ENCODE data around the gene SCYL2. TPM values are rescaled to one million over a fixed set of nuclear protein-coding genes. Genes with fewer than 3 reads are reported as not detected.
A peak's percentile ranks its signal among the peaks of the same experiment; 100 is the strongest.
"Not testable (repeated sequence)": the region's sequence is repeated elsewhere in the genome, so short reads cannot be mapped to it uniquely, and the experiment has no call there.

SCYL2 gene
- total and polyA plus RNA-seq, 3 experiments from 2014 or later = 18.8 to 40.1 (median 31.8) TPM

- Histone ChIP-seq H3K4me1 (ENCODE audit: insufficient read depth, low read length) (no peaks in the 10 kb centered on the region), H3K4me3 (ENCODE audit: low read length) (no peak overlapping the region), H3K36me3 (ENCODE audit: insufficient read depth, low read length) (peaks cover 4% of the 10 kb centered on the region), H3K27ac (ENCODE audit: low read depth, low read length) (no peak overlapping the region), H3K9me3 (ENCODE audit: low read length) (no peaks in the 10 kb centered on the region), H3K27me3 (ENCODE audit: insufficient read depth, low read length, poor library complexity, severe bottlenecking) (no peaks in the 10 kb centered on the region)
- ChIA-PET CTCF (interaction anchor here (1.4 kb wide), 1 partner anchor 22 kb away, joined by 3 read pairs; no protein-coding TSS in a partner anchor), POLR2A (no interaction called here)
- Mint-ChIP-seq H3K4me3 (no peak overlapping the region), H3K36me3 (peaks cover 47 to 77% (median 67%) of the 10 kb centered on the region in 3 donors), H3K4me1 (peaks cover 0 to 4% (median 0%) of the 10 kb centered on the region in 3 donors), H3K27ac (no peak overlapping the region), H3K9me3 (peaks cover 4 to 32% (median 15%) of the 10 kb centered on the region in 5 donors), H3K27me3 (no peaks in the 10 kb centered on the region)
- no peak for DNase-seq
Measured at GRCh38 chr12:100303831-100304230, 36.9 kb downstream of the SCYL2 start.

- Mint-ChIP-seq H3K36me3 (peaks cover 49 to 77% (median 64%) of the 10 kb centered on the region in 3 donors), H3K9me3 (peaks cover 4 to 32% (median 15%) of the 10 kb centered on the region in 5 donors)
- H3K4me1 Mint-ChIP-seq; H3K27ac Mint-ChIP-seq; H3K4me3 Mint-ChIP-seq; H3K4me3 ChIP-seq (ENCODE audit: low read length); POLR2A ChIA-PET; H3K4me1 ChIP-seq (ENCODE audit: insufficient read depth, low read length); H3K27ac ChIP-seq (ENCODE audit: low read depth, low read length); CTCF ChIA-PET; H3K27me3 Mint-ChIP-seq; H3K36me3 ChIP-seq (ENCODE audit: insufficient read depth, low read length); DNase-seq; H3K27me3 ChIP-seq (ENCODE audit: insufficient read depth, low read length, poor library complexity, severe bottlenecking); H3K9me3 ChIP-seq (ENCODE audit: low read length): not testable (repeated sequence)
Measured at GRCh38 chr12:100304334-100304733, 37.4 kb downstream of the SCYL2 start.

- H3K36me3 ChIP-seq (ENCODE audit: insufficient read depth, low read length) = peaks cover 17% of the 10 kb centered on the region
- Mint-ChIP-seq H3K36me3 (peaks cover 24 to 56% (median 41%) of the 10 kb centered on the region in 3 donors), H3K27ac (peak overlapping the region in 1 of 8 donors; percentile 32), H3K9me3 (peaks cover 4 to 18% (median 5%) of the 10 kb centered on the region in 5 donors)
- H3K27me3 Mint-ChIP-seq; H3K4me1 Mint-ChIP-seq; H3K4me3 Mint-ChIP-seq; CTCF ChIA-PET; POLR2A ChIA-PET; H3K9me3 ChIP-seq (ENCODE audit: low read length); H3K4me1 ChIP-seq (ENCODE audit: insufficient read depth, low read length); DNase-seq; H3K27me3 ChIP-seq (ENCODE audit: insufficient read depth, low read length, poor library complexity, severe bottlenecking); H3K27ac ChIP-seq (ENCODE audit: low read depth, low read length); H3K4me3 ChIP-seq (ENCODE audit: low read length): not testable (repeated sequence)
Measured at GRCh38 chr12:100308138-100308537, 41.2 kb downstream of the SCYL2 start.

DNA sequence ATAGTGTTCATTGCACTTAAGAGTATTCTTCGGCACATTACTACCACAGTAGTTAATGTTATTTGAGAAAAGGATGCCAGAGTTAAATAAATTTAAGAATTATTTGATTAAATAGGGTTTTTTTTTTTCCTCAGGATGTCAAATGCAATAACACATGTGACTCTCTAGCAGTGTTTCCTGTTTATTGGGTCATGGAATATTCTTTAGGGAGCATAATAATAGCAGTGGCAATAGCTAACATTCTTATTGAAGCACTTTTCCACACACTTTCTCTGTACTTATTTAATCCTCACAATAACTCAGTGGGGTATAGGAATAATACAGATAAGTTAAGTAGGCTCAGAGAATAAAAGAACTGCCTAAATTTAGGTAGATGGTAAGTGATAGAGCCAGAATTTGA lies 44.3 kb downstream of the SCYL2 start:
- peaks cover 0 to 7% (median 4%) of the 10 kb centered on the region in 5 donors for H3K9me3 Mint-ChIP-seq
- CTCF ChIA-PET = no interaction called here

GRCh38 chr12:100317371-100317770 lies 50.4 kb downstream of the SCYL2 start:
- no peak overlapping the region for H3K4me3 Mint-ChIP-seq
- H3K9me3 ChIP-seq (ENCODE audit: low read length) = no peaks in the 10 kb centered on the region
- no peak overlapping the region for H3K27ac ChIP-seq (ENCODE audit: low read depth, low read length)
- H3K9me3 Mint-ChIP-seq = no peaks in the 10 kb centered on the region
- ChIA-PET POLR2A (interaction anchor here (0.5 kb wide), 1 partner anchor 1115 kb away, joined by 3 read pairs; no protein-coding TSS in a partner anchor), CTCF (no interaction called here)
- H3K36me3 ChIP-seq (ENCODE audit: insufficient read depth, low read length) = peaks cover 7% of the 10 kb centered on the region
- peaks cover 0 to 62% (median 25%) of the 10 kb centered on the region in 3 donors for H3K36me3 Mint-ChIP-seq
- no peak for DNase-seq
- no peaks in the 10 kb centered on the region for H3K27me3 Mint-ChIP-seq
- no peaks in the 10 kb centered on the region for H3K27me3 ChIP-seq (ENCODE audit: insufficient read depth, low read length, poor library complexity, severe bottlenecking)
- H3K4me3 ChIP-seq (ENCODE audit: low read length) = no peak overlapping the region
- H3K27ac Mint-ChIP-seq = no peak overlapping the region
- no peaks in the 10 kb centered on the region for H3K4me1 ChIP-seq (ENCODE audit: insufficient read depth, low read length)
- H3K4me1 Mint-ChIP-seq = peaks cover 0 to 5% (median 1%) of the 10 kb centered on the region in 3 donors

More for the DNA sequence above, 44.3 kb downstream of the SCYL2 start:
- Mint-ChIP-seq H3K27ac (peak overlapping the region in 1 of 8 donors; percentile 33), H3K36me3 (peaks cover 14 to 58% (median 18%) of the 10 kb centered on the region in 3 donors), H3K4me3 (no peak overlapping the region), H3K4me1 (no peaks in the 10 kb centered on the region), H3K27me3 (no peaks in the 10 kb centered on the region)
- POLR2A ChIA-PET = interaction anchor here (0.6 kb wide), 1 partner anchor 84 kb away, joined by 3 read pairs; no protein-coding TSS in a partner anchor
- Histone ChIP-seq H3K36me3 (ENCODE audit: insufficient read depth, low read length) (peaks cover 23% of the 10 kb centered on the region), H3K4me3 (ENCODE audit: low read length) (no peak overlapping the region), H3K9me3 (ENCODE audit: low read length) (no peaks in the 10 kb centered on the region), H3K27ac (ENCODE audit: low read depth, low read length) (no peak overlapping the region), H3K4me1 (ENCODE audit: insufficient read depth, low read length) (no peaks in the 10 kb centered on the region), H3K27me3 (ENCODE audit: insufficient read depth, low read length, poor library complexity, severe bottlenecking) (no peaks in the 10 kb centered on the region)
- DNase-seq = no peak

DNA sequence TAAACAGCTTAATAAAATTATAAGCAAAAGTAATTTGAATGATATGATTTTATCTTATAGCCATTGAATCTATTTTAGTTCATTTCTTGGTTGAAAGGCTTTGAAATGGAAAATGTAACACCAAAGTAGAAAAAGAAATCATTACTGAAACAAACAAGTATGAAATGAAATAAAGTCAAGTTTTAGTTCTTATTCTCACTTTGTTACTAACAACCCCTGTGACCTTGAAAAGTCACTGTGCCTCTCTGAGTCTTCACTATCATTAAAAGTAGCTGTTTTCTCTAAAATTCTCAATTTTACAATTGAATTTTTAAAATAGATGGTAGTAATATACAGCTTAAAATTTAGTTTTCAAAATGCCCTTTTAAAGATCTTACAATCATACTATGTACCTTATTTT lies 57.5 kb downstream of the SCYL2 start:
- peaks cover 0 to 5% (median 3%) of the 10 kb centered on the region in 3 donors for H3K4me1 Mint-ChIP-seq
- no peak for DNase-seq
- peaks cover 11 to 60% (median 17%) of the 10 kb centered on the region in 3 donors for H3K36me3 Mint-ChIP-seq
- no peaks in the 10 kb centered on the region for H3K27me3 Mint-ChIP-seq
- Histone ChIP-seq H3K4me1 (ENCODE audit: insufficient read depth, low read length) (no peaks in the 10 kb centered on the region), H3K36me3 (ENCODE audit: insufficient read depth, low read length) (no peaks in the 10 kb centered on the region), H3K27me3 (ENCODE audit: insufficient read depth, low read length, poor library complexity, severe bottlenecking) (no peaks in the 10 kb centered on the region), H3K27ac (ENCODE audit: low read depth, low read length) (no peak overlapping the region), H3K4me3 (ENCODE audit: low read length) (no peak overlapping the region), H3K9me3 (ENCODE audit: low read length) (no peaks in the 10 kb centered on the region)
- CTCF ChIA-PET = no interaction called here
- POLR2A ChIA-PET = no interaction called here
- no peak overlapping the region for H3K4me3 Mint-ChIP-seq
- no peaks in the 10 kb centered on the region for H3K9me3 Mint-ChIP-seq
- no peak overlapping the region for H3K27ac Mint-ChIP-seq

GRCh38 chr12:100326208-100326607 lies 59.2 kb downstream of the SCYL2 start:
- ChIA-PET POLR2A (no interaction called here), CTCF (no interaction called here)
- no peaks in the 10 kb centered on the region for H3K9me3 ChIP-seq (ENCODE audit: low read length)
- DNase-seq = no peak
- no peak overlapping the region for H3K4me3 Mint-ChIP-seq
- H3K4me1 ChIP-seq (ENCODE audit: insufficient read depth, low read length) = no peaks in the 10 kb centered on the region
- H3K27me3 ChIP-seq (ENCODE audit: insufficient read depth, low read length, poor library complexity, severe bottlenecking) = no peaks in the 10 kb centered on the region
- H3K4me1 Mint-ChIP-seq = peaks cover 0 to 3% (median 3%) of the 10 kb centered on the region in 3 donors
- H3K27me3 Mint-ChIP-seq = no peaks in the 10 kb centered on the region
- peaks cover 11 to 67% (median 20%) of the 10 kb centered on the region in 3 donors for H3K36me3 Mint-ChIP-seq
- H3K27ac Mint-ChIP-seq = no peak overlapping the region
- H3K9me3 Mint-ChIP-seq = no peaks in the 10 kb centered on the region
- H3K36me3 ChIP-seq (ENCODE audit: insufficient read depth, low read length) = no peaks in the 10 kb centered on the region
- no peak overlapping the region for H3K27ac ChIP-seq (ENCODE audit: low read depth, low read length)
- H3K4me3 ChIP-seq (ENCODE audit: low read length) = no peak overlapping the region

GRCh38 chr12:100329800-100330199 lies 62.8 kb downstream of the SCYL2 start:
- peaks cover 5% of the 10 kb centered on the region for H3K36me3 ChIP-seq (ENCODE audit: insufficient read depth, low read length)
- peak overlapping the region in 1 of 8 donors; percentile 58 for H3K27ac Mint-ChIP-seq
- POLR2A ChIA-PET = no interaction called here

More at GRCh38 chr12:100329800-100330199, 62.8 kb downstream of the SCYL2 start:
- no peaks in the 10 kb centered on the region for H3K27me3 Mint-ChIP-seq
- H3K27ac ChIP-seq (ENCODE audit: low read depth, low read length) = no peak overlapping the region
- H3K36me3 Mint-ChIP-seq = peaks cover 8 to 81% (median 24%) of the 10 kb centered on the region in 3 donors
- no peak overlapping the region for H3K4me3 Mint-ChIP-seq
- H3K4me1 ChIP-seq (ENCODE audit: insufficient read depth, low read length) = no peaks in the 10 kb centered on the region
- H3K27me3 ChIP-seq (ENCODE audit: insufficient read depth, low read length, poor library complexity, severe bottlenecking) = no peaks in the 10 kb centered on the region
- no peaks in the 10 kb centered on the region for H3K9me3 Mint-ChIP-seq
- H3K4me1 Mint-ChIP-seq = no peaks in the 10 kb centered on the region
- DNase-seq = no peak
- CTCF ChIA-PET = no interaction called here
- H3K9me3 ChIP-seq (ENCODE audit: low read length) = no peaks in the 10 kb centered on the region
- H3K4me3 ChIP-seq (ENCODE audit: low read length) = no peak overlapping the region
